ENCODE results near the gene CCDC112.
"Not testable (repeated sequence)": the region's sequence is repeated elsewhere in the genome, so short reads cannot be mapped to it uniquely, and the experiment has no call there.

The CCDC112 gene

DNA sequence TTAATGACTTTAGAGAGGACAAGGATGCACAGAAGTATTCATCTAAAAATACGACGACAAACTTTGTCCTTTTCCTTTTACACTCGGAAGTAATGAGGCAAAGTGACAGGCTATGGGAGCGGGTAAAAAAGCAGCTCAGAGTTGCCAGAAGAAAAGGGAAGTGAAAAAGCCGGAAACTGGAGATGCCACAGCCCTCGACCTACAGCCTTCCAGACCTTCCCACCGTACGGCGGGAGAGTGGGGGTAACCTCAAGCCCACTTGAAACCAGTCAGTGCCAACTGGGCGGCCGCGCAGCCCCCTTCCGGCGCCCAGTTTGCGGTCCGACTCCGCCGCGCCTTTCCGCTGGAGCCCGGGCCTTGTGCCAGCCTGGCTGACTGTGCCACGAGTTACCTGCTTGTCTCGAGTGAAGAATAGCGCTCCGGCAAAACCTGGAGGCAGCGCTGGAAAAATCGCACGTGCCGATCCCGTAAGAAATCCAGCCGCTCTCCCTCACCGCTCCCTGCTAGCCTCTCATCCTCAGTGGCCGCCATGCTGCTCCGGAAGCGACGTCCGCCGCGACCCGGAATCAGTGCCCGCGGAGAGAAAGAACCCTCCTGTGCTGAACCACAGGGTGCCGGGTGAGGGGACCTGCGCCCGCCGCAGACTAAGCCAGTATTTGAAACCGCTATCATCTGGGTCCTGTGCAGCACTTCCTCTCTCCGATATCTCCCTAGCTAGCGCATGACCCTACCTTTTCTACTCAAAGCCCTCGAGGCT is 34.0 kb downstream of the CCDC112 start, which contains the start of gene PGGT1B:
Gene PGGT1B (minus strand): TSS at position 557 of the 757 bp plus-strand sequence. CDS start 26 bp downstream, at position 531.
- peak; percentile 59 for DNase-seq (ENCODE audit: low read depth)

DNA sequence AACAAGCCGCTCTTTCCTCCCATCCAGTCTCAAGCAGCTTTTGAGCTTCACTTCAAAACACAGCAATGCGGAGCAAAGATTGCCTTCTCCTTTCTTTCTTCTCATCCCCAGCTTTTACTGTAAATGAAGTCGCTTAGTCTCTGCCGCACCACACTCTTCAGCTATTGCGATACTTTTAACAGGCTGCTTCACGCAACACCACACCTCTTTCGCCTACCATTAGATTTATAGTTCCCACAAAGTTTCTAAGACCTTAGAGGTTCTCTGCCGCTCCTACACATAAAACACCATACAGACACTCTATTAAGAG is 34.5 kb downstream of the CCDC112 start:
- DNase-seq (ENCODE audit: low read depth) = peak; percentile 18

DNA sequence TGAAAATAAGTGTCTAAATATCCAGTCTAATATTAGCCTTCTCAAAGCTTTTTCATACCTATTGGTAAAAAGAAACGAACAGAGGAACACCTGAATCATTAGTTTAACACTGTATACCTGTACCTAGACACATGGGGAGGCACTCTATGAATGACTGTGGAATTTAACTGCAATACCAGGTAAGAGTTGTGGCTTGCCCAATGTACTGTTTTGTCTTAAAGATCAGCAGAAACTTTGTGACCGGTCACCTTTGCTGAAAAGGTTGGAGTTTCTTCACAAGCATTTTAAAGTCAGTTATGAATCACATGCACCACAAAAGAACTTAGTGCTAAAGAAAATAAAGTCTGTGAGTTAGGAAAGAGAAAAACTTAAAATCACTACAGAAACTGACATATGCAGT is 36.2 kb downstream of the CCDC112 start:
- no peak for DNase-seq (ENCODE audit: low read depth)

DNA sequence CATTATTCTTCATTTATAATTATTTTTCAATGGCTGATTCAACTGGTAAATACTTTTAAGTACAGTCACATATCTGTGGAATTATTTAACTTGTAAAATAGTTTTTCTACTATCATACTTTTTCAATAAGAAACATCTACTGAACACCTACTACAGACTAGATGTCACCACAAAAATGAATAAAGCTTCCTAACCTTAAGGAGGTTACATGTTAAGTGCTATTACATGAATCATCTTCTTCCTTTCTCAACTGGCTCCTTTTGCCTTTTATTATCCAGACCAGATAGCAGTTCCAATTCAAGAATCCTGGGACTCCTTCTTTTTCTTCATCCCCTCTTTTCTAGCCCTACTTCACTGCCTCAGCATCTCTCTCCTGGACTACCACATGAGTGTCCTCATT is 38.5 kb downstream of the CCDC112 start:
- DNase-seq (ENCODE audit: low read depth) = no peak

DNA sequence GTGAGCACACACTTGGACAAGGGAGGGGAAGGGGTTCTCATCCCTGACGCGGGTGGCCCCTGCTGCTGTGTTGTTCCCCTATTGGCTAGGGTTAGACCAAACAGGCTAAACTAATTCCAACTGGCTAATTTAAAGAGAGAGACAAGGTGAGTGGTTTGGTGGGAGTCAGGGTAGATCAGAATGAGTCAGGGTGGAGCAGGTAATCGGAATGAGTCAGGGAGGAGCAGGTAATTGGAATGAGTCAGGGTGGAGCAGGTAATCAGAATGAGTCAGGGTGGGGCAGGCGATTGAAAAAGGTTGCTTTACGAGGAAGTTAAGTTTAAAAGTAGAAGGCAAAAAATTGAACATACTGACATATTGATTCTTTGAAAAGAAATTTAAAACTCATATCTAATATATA is 47.1 kb downstream of the CCDC112 start:
- DNase-seq (ENCODE audit: low read depth) = not testable (repeated sequence)

DNA sequence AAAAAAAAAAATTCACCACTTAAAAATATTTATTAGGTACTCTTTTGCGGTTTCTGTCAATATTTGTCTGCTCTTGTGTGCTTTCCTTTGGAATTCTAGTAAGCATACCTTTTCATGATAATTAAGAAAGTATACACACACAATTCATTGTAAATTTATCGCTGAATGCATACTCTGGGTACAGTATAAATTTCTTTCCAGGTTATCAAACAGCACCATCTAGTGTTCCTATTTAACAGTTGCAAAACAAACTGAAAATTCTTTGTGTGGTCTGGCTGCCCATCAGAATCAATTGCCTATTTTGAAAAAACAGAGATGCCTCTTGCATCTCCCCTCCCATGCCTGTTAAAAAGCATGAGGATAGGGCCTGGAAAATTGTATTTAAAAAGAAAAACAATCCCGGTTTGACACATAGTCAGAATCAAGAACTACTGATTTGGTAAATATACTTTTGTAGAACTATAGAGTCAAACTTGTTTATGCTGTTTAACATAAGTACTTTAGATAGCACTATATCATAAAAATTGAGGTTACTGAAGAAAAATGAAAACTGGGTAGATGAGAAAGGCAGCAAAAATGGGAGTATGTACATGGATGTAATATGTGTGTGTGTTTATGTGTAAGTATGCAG is 50.0 kb downstream of the CCDC112 start:
- peak; percentile 15 for DNase-seq (ENCODE audit: low read depth)

DNA sequence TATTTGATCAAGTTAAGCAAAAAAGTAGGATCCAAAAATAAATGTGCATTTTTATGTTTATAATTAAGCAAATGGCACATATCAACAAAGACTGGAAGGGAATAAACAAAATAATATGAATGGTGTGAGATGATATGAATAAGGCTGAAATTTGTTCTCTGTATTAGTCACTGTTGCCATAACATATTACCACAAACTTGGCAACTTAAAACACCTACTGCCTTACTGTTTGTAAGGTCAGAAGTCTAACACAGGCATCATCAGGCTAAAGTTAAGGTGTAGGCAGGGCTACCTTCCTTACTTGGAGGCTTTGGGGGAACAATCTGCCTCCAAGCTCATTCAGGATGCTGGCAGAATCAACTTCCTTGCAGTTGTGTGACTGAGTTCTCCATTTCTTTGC is 53.0 kb downstream of the CCDC112 start:
- peak; percentile 42 for DNase-seq (ENCODE audit: low read depth)

DNA sequence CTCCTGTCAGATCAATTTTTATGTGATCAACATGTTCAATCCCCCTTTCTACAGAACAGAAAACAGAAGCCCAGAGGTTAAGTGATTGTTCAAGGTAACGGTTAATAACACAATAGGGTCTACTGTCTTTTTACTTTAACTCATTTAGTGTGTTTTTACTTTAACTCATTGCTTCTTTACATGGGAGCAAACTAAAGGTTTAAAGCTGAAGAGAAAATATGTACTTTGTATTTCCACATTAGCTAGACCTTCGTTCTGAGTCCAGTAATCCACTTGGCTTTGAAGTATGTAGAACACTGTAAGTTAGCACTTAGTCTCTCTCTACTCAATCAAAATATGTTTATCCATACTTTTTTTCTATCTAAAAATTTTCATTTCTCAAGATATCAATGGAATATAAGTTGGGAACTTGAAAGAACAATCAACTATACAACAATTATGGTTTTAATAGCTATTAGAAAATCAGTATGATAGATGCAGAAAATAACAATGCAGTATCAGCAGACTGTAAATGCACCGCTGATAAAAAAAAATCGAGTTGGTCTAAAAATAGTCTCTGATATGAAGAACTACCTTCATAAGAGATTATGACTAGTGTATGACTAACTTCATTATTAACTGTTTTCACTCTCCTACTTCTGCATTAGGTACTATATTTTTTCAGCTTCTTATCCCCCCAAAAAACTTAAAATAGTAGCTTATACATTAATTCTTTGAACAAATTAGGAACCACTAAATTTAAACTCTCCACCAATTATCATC is 54.4 kb downstream of the CCDC112 start:
- no peak for DNase-seq (ENCODE audit: low read depth)

DNA sequence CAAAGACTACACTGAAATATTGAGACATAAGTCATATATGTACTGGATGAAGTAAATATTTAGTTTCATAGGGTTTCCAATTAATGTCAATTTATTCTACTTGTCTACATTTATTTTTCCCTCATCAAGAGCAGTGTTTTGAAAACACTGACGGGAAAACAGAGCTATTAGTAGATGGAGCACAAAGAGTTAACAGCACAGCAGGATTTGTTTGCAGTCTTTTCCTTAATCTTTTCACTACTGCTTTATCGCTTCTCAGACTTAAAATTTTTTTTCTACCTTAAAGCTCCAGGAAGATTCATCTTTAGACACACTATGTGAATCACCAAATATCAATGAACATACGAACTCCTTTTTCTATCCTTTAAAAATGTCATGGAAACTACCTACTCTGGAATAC is 59.4 kb downstream of the CCDC112 start:
- no peak for DNase-seq (ENCODE audit: low read depth)

DNA sequence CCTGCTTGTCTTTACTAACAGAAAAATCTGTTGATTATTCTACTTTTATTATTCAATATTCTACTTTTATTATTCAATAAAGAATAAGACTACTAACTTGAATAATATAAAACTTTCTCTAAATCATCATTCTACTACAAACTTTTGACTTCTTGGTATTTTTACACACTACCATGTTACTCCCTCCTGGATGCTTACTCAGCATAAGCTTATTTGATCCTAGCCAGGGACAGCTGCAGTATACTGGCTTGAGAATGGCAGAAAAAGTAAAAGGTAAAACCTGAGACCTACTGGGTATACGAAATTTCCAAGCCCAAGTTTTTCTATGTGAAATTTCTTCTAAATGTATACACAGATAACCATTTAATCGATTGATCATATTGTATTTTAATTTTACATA is 59.9 kb downstream of the CCDC112 start:
- DNase-seq (ENCODE audit: low read depth) = no peak

DNA sequence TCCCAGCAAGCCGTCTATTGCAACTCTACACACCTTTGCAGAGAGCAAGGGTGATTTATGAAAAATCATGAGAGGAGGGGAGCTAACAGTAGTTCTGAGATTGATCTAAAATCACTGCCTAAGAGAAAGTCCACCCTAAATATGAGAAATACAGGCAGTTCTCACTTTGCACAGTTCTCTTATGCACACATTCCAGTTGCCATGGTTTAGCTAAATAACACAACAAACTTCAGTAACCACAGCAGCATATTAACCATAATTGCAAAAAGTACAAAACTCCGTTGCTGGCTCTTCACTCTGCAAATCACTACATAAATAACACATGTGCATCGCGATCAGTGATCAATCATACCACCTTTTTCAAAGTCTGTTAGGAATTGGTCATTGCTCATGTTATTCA is 64.9 kb downstream of the CCDC112 start:
- DNase-seq (ENCODE audit: low read depth) = peak; percentile 5

DNA sequence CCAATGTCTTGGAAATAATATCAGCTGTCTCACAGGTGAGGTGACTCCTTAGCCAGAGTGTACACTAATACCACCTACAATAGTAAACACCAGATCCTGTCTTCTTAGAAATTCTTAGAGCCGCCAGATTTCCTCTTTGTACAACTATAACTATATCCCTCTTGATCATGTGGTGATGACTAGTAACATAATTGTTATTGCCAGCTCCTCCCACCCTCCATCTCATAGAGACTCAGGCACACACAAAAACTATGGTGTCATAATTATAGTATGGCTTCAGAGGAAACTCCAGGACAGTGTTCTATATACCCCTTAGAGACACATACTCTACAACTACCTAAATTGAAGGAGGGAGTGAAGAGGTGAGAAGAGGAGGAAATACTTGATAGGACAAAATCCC is 66.8 kb downstream of the CCDC112 start:
- DNase-seq (ENCODE audit: low read depth) = no peak

DNA sequence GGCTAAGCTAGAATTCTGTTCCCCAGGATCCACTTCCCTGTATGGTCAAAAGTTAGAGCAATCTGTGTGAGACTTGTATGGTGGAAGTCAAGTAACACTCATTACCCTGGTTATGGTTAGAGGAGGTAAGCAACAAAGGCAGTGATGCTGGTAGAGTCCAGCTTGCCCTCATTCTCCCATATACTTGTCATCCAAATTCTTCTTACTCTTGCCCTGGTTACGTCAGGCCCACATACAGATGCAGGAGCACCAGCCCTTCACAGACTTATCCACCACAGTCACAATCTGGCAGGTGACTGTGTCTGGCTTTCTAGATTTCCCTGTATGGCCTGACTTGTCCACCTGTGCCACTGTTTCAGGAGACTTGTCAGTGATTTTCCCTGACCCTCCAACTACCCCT is 69.2 kb downstream of the CCDC112 start:
- no peak for DNase-seq (ENCODE audit: low read depth)

All from fibroblast of gingiva (primary cell).